OCI-LY1 (cell line): ENCODE results near the gene HOXB13.

Source experiments
- EZH2 ChIP-seq: fragments of 200-600 bp; sonication (generic), shearing (Covaris generic); IDR thresholded peaks from 2 replicates; pipeline ENCODE4 v1.8.0; 2017; ENCODE audit warnings: borderline replicate concordance, mixed run types, mild to moderate bottlenecking, antibody characterized with exemption, low read length, moderate library complexity, mixed read lengths
- TF ChIP-seq, protein P1 (sequence below): fragments of 200-600 bp; sonication (generic), shearing (Covaris generic); IDR thresholded peaks from 2 replicates; pipeline ENCODE4 v1.5.1; 2017; ENCODE audit warnings: mild to moderate bottlenecking, antibody characterized with exemption, low read length, moderate library complexity, mixed read lengths

DNA sequence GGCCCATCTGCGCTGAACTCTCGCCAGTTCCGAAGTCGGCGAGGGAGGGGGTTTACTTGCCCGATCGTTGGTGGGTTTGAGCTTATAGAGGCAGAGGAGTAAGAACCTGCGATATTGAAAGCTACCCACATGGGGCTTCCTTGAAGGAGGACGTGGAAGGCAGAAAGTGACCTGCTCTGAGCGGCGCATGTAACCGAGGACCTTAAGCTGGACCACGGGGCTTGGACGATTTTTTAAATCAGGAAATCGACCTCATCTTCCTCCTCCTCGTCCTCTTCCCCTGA is 3.6 kb downstream of the HOXB13 start:
- TF ChIP-seq, protein P1, sequence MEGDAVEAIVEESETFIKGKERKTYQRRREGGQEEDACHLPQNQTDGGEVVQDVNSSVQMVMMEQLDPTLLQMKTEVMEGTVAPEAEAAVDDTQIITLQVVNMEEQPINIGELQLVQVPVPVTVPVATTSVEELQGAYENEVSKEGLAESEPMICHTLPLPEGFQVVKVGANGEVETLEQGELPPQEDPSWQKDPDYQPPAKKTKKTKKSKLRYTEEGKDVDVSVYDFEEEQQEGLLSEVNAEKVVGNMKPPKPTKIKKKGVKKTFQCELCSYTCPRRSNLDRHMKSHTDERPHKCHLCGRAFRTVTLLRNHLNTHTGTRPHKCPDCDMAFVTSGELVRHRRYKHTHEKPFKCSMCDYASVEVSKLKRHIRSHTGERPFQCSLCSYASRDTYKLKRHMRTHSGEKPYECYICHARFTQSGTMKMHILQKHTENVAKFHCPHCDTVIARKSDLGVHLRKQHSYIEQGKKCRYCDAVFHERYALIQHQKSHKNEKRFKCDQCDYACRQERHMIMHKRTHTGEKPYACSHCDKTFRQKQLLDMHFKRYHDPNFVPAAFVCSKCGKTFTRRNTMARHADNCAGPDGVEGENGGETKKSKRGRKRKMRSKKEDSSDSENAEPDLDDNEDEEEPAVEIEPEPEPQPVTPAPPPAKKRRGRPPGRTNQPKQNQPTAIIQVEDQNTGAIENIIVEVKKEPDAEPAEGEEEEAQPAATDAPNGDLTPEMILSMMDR = no peak
- no peak for TF ChIP-seq EZH2
